ENCODE measurements around the gene RBM23. TPM values are rescaled to one million over a fixed set of nuclear protein-coding genes. Genes with fewer than 3 reads are reported as not detected.

RBM23 gene
- total and polyA plus RNA-seq, 9 of the 15 experiments (the other 6 are each of a cell fraction or from before 2014, with no cell fraction given): 46.0 to 102 (median 58.5) TPM

DNA sequence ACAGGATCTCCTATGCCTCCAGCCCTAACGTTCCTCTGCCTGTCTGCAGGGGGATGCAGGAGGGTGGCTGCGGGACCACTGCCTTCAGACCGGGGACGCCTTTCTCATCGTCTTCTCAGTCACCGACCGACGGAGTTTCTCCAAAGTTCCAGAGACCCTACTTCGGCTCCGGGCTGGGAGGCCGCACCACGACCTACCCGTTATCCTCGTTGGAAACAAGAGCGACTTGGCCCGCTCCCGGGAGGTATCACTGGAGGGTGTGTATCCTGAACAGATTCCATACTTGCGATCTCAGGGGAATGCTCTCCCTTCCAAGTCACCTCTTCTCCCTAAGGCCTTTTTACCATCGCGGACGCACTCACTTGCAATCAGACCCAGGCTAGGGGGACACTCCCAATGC lies 33.0 kb downstream of the RBM23 start (continued):
- TF ChIP-seq, protein P1, sequence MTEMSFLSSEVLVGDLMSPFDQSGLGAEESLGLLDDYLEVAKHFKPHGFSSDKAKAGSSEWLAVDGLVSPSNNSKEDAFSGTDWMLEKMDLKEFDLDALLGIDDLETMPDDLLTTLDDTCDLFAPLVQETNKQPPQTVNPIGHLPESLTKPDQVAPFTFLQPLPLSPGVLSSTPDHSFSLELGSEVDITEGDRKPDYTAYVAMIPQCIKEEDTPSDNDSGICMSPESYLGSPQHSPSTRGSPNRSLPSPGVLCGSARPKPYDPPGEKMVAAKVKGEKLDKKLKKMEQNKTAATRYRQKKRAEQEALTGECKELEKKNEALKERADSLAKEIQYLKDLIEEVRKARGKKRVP (CRISPR knock-in tag; IDR thresholded peaks at IDR 0.05): no peak
- no peak for TF ChIP-seq EWSR1 (IDR thresholded peaks at IDR 0.05; ENCODE audit: borderline replicate concordance, low read depth, partially characterized antibody)
- TF ChIP-seq, protein P2, sequence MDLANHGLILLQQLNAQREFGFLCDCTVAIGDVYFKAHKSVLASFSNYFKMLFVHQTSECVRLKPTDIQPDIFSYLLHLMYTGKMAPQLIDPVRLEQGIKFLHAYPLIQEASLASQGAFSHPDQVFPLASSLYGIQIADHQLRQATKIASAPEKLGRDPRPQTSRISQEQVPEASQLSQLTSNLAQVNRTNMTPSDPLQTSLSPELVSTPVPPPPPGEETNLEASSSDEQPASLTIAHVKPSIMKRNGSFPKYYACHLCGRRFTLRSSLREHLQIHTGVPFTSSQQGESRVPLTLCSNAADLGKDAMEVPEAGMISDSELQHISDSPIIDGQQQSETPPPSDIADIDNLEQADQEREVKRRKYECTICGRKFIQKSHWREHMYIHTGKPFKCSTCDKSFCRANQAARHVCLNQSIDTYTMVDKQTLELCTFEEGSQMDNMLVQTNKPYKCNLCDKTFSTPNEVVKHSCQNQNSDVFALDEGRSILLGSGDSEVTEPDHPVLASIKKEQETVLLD (IDR thresholded peaks at IDR 0.05): no peak
- TF ChIP-seq KLF13 (tag; IDR thresholded peaks at IDR 0.05; ENCODE audit: borderline replicate concordance, low read depth): no peak

DNA sequence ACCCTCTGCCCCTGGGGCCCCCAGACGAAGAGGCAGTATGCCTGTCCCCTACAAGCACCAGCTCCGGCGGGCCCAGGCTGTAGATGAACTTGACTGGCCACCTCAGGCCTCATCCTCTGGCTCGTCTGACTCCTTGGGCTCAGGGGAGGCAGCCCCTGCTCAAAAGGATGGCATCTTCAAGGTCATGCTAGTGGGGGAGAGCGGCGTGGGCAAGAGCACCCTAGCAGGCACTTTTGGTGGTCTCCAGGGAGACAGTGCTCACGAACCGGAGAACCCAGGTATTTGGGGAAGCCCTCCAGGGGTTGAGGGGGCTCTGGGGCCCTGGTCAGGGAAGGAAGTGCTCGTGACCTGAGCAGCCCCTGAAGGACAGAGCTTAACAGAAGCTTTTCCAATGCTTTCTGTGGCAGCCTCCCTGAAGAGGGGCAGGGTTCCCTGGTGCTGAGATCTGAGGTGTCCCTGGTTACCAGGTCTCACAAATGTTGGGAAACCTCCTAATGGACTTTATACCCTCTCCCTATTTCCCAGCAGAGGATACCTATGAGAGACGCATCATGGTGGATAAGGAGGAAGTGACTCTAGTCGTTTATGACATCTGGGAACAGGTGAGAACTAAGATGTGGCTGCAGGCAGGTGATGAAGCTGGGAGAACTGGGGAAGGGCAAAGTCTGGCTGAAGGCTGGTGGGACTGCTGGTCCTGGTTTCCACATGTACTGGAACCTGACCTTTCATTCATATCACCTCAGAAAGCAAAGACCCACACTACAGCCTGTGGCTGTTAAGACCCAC lies 34.0 kb downstream of the RBM23 start:
- Histone ChIP-seq H2AFZ (ENCODE audit: low read depth, low read length) (no peak overlapping the region), H3K9me3 (replicated peaks; ENCODE audit: control insufficient read depth, insufficient read depth, low read depth, low read length) (no peaks in the 10 kb centered on the region), H3K36me3 (ENCODE audit: control insufficient read depth, insufficient read depth, low read length) (no peaks in the 10 kb centered on the region), H4K20me1 (replicated peaks; ENCODE audit: control insufficient read depth, insufficient read depth, low read length) (no peaks in the 10 kb centered on the region), H3K27me3 (ENCODE audit: control insufficient read depth in 2 of 2, insufficient read depth in 2 of 2, low read length in 2 of 2) (no peaks in the 10 kb centered on the region), H3K4me1 (replicated peaks in 1 of 2; ENCODE audit: control insufficient read depth in 2 of 2, insufficient read depth in 2 of 2, low read length in 2 of 2) (peaks cover 26 to 40% of the 10 kb centered on the region in 2 experiments), H3K4me2 (ENCODE audit: insufficient read depth, low read length) (no peak overlapping the region), H3K9ac (ENCODE audit: insufficient read depth in 1 of 2, low read depth in 2 of 2, low read length in 2 of 2) (no peak overlapping the region), H3K4me3 (no peak overlapping the region), H3K79me2 (ENCODE audit: control insufficient read depth, insufficient read depth, low read length) (peaks cover 14% of the 10 kb centered on the region), H3K27ac (ENCODE audit: extremely low read depth, low read depth, low read length) (no peak overlapping the region), H3K9me1 (ENCODE audit: control insufficient read depth, insufficient read depth, low read length) (no peaks in the 10 kb centered on the region)
- CTCF ChIA-PET (ENCODE audit: low intra/inter-chr PET ratio): no interaction called here
- intact Hi-C loops (cut with micrococcal nuclease) (no loop called here), in situ Hi-C loops (cut with MboI) (no loop called here)
- FAIRE-seq (no peak), DNase-seq (ENCODE audit: extremely low read depth in 1 of 4, low spot score in 3 of 4) (no peak), ATAC-seq (no peak)
- WGBS (ENCODE audit: insufficient coverage, low coverage, missing lambda C conversion rate): 82% methylated on average over 11 of the region's 11 CpGs
- no TSS peak for BruUV-seq (replicated peaks)
- TF ChIP-seq, protein P3, sequence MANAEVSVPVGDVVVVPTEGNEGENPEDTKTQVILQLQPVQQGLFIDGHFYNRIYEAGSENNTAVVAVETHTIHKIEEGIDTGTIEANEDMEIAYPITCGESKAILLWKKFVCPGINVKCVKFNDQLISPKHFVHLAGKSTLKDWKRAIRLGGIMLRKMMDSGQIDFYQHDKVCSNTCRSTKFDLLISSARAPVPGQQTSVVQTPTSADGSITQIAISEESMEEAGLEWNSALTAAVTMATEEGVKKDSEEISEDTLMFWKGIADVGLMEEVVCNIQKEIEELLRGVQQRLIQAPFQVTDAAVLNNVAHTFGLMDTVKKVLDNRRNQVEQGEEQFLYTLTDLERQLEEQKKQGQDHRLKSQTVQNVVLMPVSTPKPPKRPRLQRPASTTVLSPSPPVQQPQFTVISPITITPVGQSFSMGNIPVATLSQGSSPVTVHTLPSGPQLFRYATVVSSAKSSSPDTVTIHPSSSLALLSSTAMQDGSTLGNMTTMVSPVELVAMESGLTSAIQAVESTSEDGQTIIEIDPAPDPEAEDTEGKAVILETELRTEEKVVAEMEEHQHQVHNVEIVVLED (CRISPR knock-in tag; IDR thresholded peaks at IDR 0.05): no peak
- no peak for TF ChIP-seq MCM7 (IDR thresholded peaks at IDR 0.05)
- POLR2A ChIA-PET: interaction anchor here (0.7 to 3.8 kb wide), 4 partner anchors 11 to 111 kb away, joined by 4 to 60 read pairs (median 4); partner anchors contain the start of gene LRP10

Data from K562 (cell line).